ENCODE results near the gene MYBBP1A.
A peak's percentile ranks its signal among the peaks of the same experiment; 100 is the strongest.
"Not testable (repeated sequence)": the region's sequence is repeated elsewhere in the genome, so short reads cannot be mapped to it uniquely, and the experiment has no call there.

MYBBP1A gene, protein sequence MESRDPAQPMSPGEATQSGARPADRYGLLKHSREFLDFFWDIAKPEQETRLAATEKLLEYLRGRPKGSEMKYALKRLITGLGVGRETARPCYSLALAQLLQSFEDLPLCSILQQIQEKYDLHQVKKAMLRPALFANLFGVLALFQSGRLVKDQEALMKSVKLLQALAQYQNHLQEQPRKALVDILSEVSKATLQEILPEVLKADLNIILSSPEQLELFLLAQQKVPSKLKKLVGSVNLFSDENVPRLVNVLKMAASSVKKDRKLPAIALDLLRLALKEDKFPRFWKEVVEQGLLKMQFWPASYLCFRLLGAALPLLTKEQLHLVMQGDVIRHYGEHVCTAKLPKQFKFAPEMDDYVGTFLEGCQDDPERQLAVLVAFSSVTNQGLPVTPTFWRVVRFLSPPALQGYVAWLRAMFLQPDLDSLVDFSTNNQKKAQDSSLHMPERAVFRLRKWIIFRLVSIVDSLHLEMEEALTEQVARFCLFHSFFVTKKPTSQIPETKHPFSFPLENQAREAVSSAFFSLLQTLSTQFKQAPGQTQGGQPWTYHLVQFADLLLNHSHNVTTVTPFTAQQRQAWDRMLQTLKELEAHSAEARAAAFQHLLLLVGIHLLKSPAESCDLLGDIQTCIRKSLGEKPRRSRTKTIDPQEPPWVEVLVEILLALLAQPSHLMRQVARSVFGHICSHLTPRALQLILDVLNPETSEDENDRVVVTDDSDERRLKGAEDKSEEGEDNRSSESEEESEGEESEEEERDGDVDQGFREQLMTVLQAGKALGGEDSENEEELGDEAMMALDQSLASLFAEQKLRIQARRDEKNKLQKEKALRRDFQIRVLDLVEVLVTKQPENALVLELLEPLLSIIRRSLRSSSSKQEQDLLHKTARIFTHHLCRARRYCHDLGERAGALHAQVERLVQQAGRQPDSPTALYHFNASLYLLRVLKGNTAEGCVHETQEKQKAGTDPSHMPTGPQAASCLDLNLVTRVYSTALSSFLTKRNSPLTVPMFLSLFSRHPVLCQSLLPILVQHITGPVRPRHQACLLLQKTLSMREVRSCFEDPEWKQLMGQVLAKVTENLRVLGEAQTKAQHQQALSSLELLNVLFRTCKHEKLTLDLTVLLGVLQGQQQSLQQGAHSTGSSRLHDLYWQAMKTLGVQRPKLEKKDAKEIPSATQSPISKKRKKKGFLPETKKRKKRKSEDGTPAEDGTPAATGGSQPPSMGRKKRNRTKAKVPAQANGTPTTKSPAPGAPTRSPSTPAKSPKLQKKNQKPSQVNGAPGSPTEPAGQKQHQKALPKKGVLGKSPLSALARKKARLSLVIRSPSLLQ (N-terminal part only)

DNA sequence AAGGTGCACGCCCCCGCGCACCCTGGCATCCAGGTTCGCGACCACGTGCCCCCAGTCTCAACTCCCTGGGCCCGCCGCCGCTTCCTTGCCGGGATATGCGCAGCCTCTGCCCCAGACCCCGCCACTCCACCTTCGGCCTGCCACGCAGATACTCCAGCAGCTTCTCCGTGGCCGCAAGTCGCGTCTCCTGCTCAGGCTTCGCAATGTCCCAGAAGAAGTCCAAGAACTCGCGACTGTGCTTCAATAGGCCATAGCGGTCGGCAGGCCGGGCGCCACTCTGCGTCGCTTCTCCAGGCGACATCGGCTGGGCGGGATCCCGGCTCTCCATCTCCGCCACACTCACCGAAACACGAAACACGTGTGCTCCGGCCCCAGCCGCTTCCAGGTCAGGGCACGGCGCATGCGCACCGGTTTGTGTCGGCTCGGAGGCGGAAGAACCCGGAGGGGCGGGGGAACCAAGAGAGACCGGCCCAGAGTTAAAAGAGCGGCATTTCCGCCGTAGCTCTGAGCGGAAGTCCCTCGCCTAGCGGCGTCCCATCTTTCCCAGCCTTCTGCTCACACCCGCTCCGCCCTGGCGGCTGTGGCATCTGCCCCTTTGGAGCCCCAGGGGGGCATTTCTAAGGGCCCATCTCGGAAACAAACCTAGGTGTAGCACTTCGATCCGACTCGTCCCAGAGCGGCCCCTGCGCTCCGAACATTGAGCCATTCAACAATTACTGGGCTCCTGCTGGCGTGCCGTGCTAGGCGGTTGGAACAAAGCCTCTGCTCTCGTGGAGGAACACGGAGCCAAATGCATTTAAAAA, at the start of gene MYBBP1A:
TSS of gene MYBBP1A (minus strand) at position 388 of the 803 bp plus-strand sequence. CDS start at position 328, 60 bp downstream.
- DNase-seq (ENCODE audit: low read depth in 3 of 3, low spot score in 1 of 3) = peak; percentile 91 to 95 (median 93)

DNA sequence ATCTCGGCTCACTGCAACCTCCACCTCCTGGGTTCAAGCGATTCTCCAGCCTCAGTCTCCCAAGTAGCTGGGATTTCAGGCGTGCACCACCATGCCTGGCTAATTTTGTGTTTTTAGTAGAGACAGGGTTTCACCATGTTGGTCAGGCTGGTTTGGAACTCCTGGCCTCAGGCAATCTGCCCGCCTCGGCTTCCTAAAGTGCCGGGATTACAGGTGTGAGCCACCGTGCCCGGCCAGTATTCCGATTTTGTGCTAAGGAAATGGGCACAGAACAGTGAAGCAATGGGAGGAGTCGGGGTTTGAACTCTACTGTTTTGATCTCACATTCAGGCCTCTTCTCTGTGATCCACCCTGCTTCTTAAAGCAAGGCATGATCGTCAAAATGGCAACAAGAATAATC, 49.6 kb upstream of the MYBBP1A start:
- DNase-seq (ENCODE audit: low read depth in 3 of 3, low spot score in 1 of 3) = not testable (repeated sequence)

DNA sequence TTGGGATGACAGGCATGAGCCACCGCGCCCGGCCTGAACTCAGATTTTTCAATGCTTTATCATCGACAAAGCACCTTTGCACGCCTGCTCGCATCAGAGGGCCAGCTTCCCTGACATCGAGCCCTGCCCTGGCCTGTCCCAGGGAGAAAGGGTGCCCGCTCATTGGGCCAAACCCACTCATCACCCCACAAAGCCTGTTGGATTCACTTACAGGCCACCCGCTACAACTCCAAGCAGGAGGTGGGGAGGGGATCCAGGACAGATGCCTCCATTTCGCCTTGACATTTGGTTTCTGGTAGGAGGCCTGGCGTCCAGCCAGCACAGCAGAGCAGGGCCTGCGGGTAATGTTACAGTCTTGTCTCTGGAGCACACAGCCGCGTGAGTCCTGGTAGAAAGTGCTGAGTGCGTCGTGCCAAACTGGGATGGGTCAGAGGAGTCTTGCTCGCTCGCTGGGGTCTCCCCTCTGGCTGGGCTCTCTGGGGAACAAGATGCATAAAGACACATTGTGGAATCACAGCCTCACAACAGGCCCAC, 49.0 kb upstream of the MYBBP1A start:
- DNase-seq (ENCODE audit: low read depth in 3 of 3, low spot score in 1 of 3) = no peak

DNA sequence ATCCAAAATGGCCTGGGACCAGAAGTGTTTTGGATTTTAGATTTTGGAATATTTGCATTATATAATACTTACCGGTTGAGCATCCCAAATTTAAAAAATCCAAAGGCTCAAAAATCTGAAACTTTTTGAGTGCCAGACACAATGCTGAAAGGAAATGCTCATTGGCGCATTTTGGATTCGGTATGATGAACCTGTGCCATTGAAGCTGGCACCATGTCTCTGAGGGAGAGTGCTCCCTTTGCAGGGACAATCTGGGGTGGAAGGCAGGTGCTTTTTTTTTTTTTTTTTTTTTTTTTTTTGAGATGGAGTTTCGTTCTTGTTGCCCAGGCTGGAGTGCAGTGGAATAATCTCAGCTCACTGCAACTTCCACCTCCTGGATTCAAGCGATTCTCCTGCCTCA, 46.9 kb upstream of the MYBBP1A start:
- no peak for DNase-seq (ENCODE audit: low read depth in 3 of 3, low spot score in 1 of 3)

DNA sequence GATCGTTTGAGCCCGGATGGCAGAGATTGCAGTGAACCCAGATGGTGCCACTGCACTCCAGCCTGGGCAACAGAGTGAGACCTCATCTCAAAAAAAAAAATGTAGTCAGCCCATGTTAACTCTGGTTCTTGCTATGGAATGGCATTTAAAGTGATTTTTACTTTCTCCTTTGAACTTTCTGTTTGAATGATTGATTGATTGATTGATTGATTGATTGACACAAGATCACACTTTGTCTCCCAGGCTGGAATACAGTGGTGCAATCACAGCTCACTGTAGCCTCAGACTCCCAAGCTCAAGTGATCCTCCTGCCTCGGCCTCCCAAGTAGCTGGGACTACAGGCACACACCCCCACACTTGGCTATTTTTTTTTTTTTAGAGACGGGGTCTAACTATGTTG, 46.1 kb upstream of the MYBBP1A start:
- no peak for DNase-seq (ENCODE audit: low read depth in 3 of 3, low spot score in 1 of 3)

DNA sequence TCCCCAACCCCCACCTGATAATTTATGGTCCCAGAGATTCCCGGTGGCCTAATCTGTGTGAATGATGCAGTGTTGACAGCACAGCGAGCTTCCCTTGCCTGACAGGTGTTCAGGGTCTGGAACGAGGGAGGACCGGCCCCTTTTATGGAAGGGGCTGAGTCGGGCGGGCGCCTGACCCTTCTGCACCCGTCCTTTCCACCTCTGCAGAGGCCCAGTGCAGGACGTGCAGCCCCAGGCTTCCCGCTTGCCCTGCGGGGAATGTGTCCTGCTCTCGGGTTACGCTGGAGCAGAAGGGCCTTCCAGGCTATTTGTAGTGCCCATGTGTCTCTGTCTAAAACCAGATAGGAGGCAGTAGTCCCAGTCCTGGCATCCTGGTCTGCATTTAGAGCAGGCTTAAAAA, 45.4 kb upstream of the MYBBP1A start:
- DNase-seq (ENCODE audit: low read depth in 3 of 3, low spot score in 1 of 3) = no peak

DNA sequence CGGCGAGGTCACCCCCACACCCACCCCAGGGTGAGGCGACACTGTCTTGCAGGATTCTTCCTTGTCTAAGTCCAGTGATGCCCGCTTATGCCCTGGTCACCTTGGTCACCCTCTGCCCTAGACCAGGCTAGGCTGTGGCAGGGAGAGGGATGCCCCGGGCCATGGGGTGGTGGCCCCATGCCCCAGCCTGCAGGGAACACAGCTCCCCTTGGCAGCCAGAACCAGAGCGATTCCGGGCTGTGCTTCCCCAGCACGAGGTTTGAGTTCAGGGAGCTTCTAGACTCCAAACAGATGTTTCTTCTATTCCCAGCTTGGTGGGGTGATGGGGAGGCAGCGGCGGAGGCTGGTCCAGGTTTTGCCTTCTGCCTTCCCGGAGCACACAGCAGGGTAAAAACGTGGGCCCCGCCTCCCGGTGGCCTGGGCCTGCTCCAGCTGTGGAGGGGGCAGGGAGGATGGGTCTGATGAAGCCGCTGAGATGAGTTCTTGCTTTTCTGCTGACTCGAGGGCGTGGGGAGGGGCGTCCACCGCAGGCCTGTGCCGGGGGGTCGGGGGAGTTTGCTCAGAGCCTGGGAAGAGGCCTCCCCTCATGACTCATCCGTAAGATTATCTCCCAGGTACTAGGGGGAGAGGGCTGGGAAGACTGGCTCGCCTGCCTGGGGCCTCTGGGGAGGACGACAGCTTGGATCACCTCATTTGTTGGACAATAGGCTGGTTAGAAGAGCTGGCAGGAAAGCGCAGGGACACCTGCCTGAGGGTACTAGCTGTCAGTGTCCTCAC, 44.5 kb upstream of the MYBBP1A start:
- DNase-seq (ENCODE audit: low read depth in 3 of 3, low spot score in 1 of 3) = no peak

DNA sequence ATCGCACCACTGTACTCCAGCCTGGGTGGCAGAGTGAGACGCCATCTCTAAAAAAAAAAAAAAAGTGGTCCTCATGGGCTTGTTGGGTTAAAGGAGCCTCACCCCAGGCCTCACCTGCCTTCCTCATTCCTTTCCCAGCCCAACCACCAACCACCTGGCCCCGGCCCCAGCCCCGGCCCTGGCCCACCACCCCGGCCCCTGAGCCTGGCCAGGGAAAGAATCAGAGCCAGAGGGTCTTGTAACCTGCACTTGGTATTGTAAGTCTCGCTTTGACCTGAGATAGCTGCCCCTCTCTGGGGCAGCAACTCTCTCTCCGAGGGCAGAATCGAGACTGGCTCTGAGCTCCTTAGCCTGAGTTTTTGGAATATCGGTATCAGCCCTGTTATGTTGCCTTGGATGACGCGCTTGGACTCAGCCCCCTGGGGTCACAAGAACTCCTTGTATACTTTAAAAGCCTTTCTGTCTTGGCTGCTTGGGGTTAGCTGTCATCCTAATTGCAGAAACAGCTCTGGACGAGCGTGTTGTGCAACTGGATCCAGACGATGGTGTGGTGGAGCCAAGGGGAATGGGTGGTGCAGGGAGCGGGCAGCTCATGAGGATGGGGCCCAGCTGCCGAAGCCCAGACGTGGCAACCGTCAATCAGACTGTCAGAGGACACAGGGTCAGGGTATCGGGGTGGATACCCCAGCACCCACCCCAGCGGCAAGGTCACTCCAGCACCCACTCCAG, 43.8 kb upstream of the MYBBP1A start:
- no peak for DNase-seq (ENCODE audit: low read depth in 3 of 3, low spot score in 1 of 3)

DNA sequence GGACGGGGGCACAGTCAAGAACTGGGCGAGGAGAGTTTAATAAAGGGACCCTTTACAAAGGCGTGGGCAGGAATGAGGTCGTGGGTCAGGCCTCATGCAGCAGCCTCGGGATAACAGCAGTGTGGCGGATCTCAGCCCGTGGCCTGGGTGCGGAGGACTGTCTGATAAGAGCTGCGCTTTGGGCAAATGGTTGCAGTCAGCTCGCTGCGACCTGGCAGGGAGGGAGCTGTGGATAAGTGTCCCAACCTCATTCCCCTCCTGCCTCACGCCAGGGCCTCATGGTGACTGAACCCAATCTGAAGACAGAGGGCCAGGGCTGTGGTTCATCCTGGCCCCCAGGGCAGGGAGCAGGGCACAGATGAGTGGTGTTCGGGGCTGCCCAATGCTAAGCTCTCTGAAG, 42.8 kb upstream of the MYBBP1A start:
- DNase-seq (ENCODE audit: low read depth in 3 of 3, low spot score in 1 of 3) = no peak

DNA sequence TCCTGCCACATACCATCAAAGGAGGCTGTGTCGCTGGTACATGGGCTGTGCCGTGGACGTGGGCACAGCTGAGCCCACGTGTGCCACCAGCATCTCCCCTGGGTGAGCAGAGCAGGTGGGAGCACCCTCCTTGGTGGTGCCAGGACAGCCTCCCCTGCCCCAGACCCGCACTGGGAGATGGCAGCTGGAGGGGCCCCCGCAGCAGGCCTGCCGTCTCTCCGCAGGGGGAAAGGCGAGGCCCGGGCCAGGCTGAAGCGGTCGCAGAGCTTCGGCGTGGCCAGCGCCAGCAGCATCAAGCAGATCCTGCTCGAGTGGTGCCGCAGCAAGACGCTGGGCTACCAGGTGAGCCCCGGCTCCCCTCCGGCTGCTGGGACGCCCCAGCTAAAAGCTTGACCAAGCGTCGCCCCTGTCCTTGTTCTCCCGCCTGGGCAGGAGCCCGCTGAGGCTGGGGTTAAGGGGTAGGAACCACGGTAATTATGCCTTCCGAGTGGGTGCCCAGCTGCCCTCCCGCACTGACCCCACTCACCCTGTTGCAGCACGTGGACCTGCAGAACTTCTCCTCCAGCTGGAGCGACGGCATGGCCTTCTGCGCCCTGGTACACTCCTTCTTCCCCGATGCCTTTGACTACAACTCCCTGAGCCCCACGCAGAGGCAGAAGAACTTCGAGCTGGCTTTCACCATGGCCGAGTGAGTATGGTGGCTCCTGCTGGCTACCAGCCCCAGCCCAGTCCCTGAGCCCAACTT, 41.6 kb upstream of the MYBBP1A start:
- DNase-seq (ENCODE audit: low read depth in 3 of 3, low spot score in 1 of 3) = no peak

DNA sequence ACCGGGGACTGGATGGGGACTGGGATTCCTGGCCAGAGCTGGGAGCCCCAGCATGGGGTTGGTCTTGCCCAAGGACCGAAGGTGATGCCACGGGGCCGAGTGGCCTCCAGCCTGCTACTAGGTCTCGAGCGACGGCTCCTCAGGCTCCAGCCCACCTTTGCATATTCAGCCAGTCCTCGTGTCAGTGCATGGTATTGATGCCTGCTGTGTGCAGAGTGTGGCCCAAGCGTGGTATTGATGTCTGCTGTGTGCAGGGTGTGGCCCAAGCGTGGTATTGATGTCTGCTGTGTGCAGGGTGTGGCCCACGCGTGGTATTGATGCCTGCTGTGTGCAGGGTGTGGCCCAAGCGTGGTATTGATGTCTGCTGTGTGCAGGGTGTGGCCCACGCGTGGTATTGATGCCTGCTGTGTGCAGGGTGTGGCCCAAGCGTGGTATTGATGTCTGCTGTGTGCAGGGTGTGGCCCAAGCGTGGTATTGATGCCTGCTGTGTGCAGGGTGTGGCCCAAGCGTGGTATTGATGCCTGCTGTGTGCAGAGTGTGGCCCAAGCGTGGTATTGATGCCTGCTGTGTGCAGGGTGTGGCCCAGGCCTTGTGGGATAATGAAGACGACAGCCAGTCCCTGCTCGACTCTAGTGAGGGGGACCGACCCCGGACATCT, 40.6 kb upstream of the MYBBP1A start:
- not testable (repeated sequence) for DNase-seq (ENCODE audit: low read depth in 3 of 3, low spot score in 1 of 3)

DNA sequence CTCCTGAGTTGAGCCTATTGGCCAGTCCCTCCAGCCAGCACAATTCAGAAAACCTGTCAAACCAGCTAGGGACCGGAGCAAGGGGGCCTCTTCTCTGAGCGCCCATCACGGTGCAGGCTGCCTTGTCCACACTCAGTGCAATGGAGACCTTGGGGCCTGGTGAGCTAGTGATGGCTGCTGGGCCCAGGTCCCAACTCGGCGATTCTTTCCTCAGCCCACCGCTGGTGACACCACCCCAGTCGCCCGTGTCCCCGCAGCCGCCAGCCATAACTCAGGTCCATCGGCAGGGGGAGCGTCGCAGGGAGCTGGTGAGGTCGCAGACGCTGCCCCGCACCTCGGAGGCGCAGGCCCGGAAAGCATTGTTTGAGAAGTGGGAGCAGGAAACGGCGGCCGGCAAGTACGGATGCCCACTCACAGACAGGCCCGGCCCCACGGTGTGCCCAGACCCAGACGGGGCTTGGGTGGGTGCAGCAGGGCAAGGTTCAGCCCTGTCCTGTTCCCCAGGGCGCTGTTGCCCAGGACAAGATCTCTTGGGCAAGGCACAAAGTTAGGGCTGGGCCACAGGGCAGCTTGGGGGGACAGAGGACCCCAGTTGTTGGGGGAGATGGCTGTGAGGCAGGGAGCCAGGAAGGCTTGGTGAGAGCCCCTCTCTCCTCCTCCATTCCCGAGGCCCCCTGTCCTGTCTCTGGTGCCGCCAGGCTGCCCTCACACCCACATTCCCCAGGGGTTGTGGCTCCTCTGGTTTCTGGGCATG, 39.9 kb upstream of the MYBBP1A start:
- peak in 1 of 3 donors; percentile 29 for DNase-seq (ENCODE audit: low read depth in 3 of 3, low spot score in 1 of 3)

DNA sequence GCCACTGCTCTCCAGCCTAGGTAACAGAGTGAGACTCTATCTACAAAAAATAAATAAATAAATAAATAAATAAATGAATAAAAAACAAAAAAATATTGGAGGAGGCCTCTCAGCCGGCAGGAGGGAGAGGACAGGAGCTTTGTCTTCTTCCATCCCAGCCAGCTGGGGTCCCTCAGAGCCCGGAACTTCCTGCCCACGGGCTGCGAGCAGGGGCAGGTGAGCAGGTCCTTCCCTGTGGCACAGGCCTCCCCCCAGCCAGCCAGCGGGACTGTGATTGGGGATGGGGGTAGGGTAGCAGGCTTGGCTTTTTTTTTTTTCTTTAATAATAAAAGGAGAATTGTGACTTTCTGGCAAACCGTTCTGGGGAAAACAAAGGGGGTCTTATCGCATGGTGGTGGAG, 39.2 kb upstream of the MYBBP1A start:
- DNase-seq (ENCODE audit: low read depth in 3 of 3, low spot score in 1 of 3) = no peak

DNA sequence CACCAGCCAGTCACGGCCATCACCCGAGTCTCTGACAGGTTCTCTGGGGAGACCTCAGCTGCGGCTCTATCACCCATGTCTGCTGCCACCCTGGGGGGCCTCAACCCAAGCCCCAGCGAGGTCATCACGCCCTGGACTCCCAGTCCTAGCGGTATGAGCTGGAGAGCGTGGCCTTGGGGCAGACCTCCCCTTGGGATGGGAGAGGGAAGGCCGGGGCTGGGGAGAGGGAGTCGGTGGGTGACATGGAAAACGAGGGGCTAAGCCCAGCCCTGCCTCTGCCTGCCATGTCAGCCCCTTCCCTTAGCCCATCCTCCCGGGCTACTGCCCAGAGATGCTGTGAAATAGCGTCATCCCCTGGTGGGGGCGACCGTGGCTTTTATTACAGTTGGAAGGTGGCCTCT, 37.8 kb upstream of the MYBBP1A start:
- no peak for DNase-seq (ENCODE audit: low read depth in 3 of 3, low spot score in 1 of 3)

DNA sequence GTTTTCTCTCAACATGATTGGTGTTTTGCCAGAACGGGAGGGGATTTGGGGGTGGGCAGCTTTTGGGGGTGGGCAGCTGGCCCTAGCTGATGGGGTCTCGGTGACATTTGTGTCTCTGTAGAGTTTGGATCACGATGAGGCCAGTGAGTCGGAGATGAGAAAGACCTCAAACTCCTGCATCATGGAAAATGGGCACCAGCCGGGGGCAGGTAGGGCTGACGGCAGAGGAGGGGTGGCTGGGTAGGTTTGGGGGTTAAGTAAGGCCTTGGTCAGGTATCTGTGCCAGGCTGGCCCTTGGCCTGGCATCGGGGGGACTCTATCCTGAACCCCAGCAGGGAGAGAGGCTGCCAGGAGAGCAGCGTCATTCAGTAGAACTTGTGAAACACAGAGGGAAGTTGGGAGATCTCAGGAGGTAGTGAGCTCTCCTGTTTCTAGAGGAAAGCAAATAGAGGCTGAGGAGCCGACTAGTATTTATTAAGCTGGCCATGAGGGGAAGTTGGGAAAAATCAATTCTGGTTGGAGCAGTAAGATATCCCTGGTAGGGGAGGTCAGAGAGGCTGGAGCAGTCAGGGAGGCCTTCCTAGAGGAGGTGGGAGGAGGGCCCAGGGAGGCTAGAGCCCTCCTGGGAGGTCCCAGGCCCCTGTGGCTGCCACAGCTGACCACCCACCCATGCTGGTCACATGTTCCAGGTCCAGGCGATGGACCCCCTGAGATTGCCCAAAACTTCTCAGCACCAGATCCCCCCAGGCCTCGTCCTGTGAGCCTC, 37.2 kb upstream of the MYBBP1A start:
- no peak for DNase-seq (ENCODE audit: low read depth in 3 of 3, low spot score in 1 of 3)

DNA sequence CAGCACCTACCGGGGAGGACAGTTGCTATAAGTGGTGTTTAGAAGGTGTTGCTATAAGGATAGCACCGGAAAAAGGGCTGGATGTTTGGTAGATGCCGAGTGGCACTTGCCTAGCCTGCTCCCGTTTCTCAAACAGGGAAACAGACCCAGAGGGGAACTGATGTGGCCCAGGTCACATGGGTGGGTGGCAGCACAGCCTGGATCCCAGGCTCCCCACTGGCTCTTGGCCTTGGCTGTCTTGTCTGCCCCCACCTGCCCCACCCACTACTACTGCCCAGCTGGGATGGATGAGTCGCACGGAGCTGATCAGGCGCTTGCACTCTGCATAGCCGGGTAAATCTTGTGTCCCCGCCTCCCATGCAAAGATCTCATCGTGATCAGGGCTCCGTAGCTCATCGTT, 36.3 kb upstream of the MYBBP1A start:
- no peak for DNase-seq (ENCODE audit: low read depth in 3 of 3, low spot score in 1 of 3)

Data from stimulated activated CD4-positive, alpha-beta T cell treated with anti-CD3 and anti-CD28 coated beads, TNF-alpha, amount 100 ng/mL, for 1 hour (primary cell).